Neural cell (in vitro differentiated cells): ENCODE data around the gene DSCAML1. TPM values are rescaled to one million over a fixed set of nuclear protein-coding genes. Genes with fewer than 3 reads are reported as not detected.

ENCODE experiments used
- H2AFZ ChIP-seq: fragments of 200-600, 300-800 bp; sonication (generic), shearing (Covaris generic); 2 replicates; pipeline ENCODE4 v1.6.0; 2014; ENCODE audit warnings: low read depth, mild to moderate bottlenecking, antibody characterized with exemption, low read length, moderate library complexity
- H3F3A ChIP-seq: fragments of 200-600 bp; shearing (Covaris generic); 2 replicates; pipeline ENCODE4 v1.6.1; 2016; ENCODE audit warnings: mild to moderate bottlenecking, moderate library complexity, mixed read lengths, antibody characterized with exemption, low read length; ENCODE audit not compliant: insufficient read depth, poor library complexity, severe bottlenecking
- H3K27ac ChIP-seq: fragments of 200-600, 300-800 bp; sonication (generic), shearing (Covaris generic); 2 replicates; pipeline ENCODE4 v1.5.1; 2014; ENCODE audit warnings: mild to moderate bottlenecking, low read length, moderate library complexity
- H3K27me3 ChIP-seq: fragments of 300-800, 200-600 bp; sonication (generic), shearing (Covaris generic); 2 replicates; pipeline ENCODE4 v1.6.0; 2014; ENCODE audit warnings: mild to moderate bottlenecking, low read depth, low read length, moderate library complexity; ENCODE audit not compliant: insufficient read depth
- H3K36me3 ChIP-seq: fragments of 300-800, 200-600 bp; sonication (generic), shearing (Covaris generic); 2 replicates; pipeline ENCODE4 v1.5.1; 2014; ENCODE audit warnings: mild to moderate bottlenecking, antibody characterized with exemption, low read length, moderate library complexity; ENCODE audit not compliant: insufficient read depth
- H3K4me2 ChIP-seq: fragments of 300-800, 200-600 bp; sonication (generic), shearing (Covaris generic); 2 replicates; pipeline ENCODE4 v1.6.0; 2014; ENCODE audit warnings: mild to moderate bottlenecking, low read length
- H3K4me3 ChIP-seq: fragments of 300-800, 200-600 bp; sonication (generic), shearing (Covaris generic); 2 replicates; pipeline ENCODE4 v1.5.1; 2014; ENCODE audit warnings: mild to moderate bottlenecking, low read length, moderate library complexity
- H3K79me2 ChIP-seq: fragments of 200-600 bp; shearing (Covaris generic); replicated peaks from 2 replicates; pipeline ENCODE4 v1.6.0; 2014; ENCODE audit warnings: mild to moderate bottlenecking, low read length, moderate library complexity; ENCODE audit not compliant: insufficient read depth
- H3K9ac ChIP-seq: fragments of 300-800, 200-600 bp; sonication (generic), shearing (Covaris generic); 2 replicates; pipeline ENCODE4 v1.6.1; 2016; ENCODE audit warnings: mild to moderate bottlenecking, low read length, mixed read lengths
- H3K9me2 ChIP-seq: fragments of 200-600 bp; shearing (Covaris generic); 2 replicates; pipeline ENCODE4 v1.6.1; 2016; ENCODE audit warnings: mild to moderate bottlenecking, low read length, mixed read lengths; ENCODE audit not compliant: insufficient read depth
- H3K9me3 ChIP-seq: fragments of 200-600, 300-800 bp; sonication (generic), shearing (Covaris generic); 2 replicates; pipeline ENCODE4 v1.6.1; 2016; ENCODE audit warnings: mild to moderate bottlenecking, mixed run types, low read length, moderate library complexity, mixed read lengths
- H4K20me1 ChIP-seq: fragments of 200-600 bp; shearing (Covaris generic); 2 replicates; pipeline ENCODE4 v1.6.1; 2016; ENCODE audit warnings: mild to moderate bottlenecking, mixed run types; ENCODE audit not compliant: insufficient read depth
- CTCF ChIP-seq: fragments of 450-650 bp; IDR thresholded peaks from 2 replicates; pipeline ENCODE4 v1.5.1; 2014; ENCODE audit warnings: antibody characterized with exemption, mild to moderate bottlenecking, moderate library complexity; ENCODE audit not compliant: poor library complexity, severe bottlenecking
- EP300 ChIP-seq: fragments of 450-650 bp; conservative IDR thresholded peaks from 2 replicates; pipeline ENCODE4 v1.6.1; 2014; ENCODE audit warnings: antibody characterized with exemption, mild to moderate bottlenecking, moderate library complexity; ENCODE audit not compliant: poor library complexity, severe bottlenecking
- EZH2 ChIP-seq: fragments of 200-600, 300-800 bp; shearing (Covaris generic), sonication (generic); IDR thresholded peaks from 2 replicates; pipeline ENCODE4 v1.6.1; 2014; ENCODE audit warnings: antibody characterized with exemption, low read length, borderline replicate concordance, mild to moderate bottlenecking; ENCODE audit not compliant: insufficient read depth, poor library complexity, severe bottlenecking
- MXI1 ChIP-seq: fragments of 450-650 bp; conservative IDR thresholded peaks from 2 replicates; pipeline ENCODE4 v1.6.1; 2014; ENCODE audit warnings: antibody characterized with exemption, mild to moderate bottlenecking; ENCODE audit not compliant: poor library complexity, severe bottlenecking
- POLR2AphosphoS5 ChIP-seq: IDR thresholded peaks from 2 replicates; pipeline ENCODE4 v1.6.1; 2012
- RAD21 ChIP-seq: fragments of 450-650 bp; conservative IDR thresholded peaks from 2 replicates; pipeline ENCODE4 v1.6.1; 2014; ENCODE audit warnings: antibody characterized with exemption, mild to moderate bottlenecking, moderate library complexity
- REST ChIP-seq: IDR thresholded peaks from 2 replicates; pipeline ENCODE4 v1.6.1; 2012; ENCODE audit warnings: borderline replicate concordance
- SMC3 ChIP-seq: fragments of 450-650 bp; conservative IDR thresholded peaks from 2 replicates; pipeline ENCODE4 v1.6.1; 2014; ENCODE audit warnings: antibody characterized with exemption, mild to moderate bottlenecking, moderate library complexity; ENCODE audit not compliant: poor library complexity
- TAF1 ChIP-seq: IDR thresholded peaks from 2 replicates; pipeline ENCODE4 v1.6.1; 2012; ENCODE audit warnings: low read depth
- polyA plus RNA-seq: library from polyadenylated mRNA; depleted of rRNA; stranded (reverse); fragments of >200 nt; gene quantifications from 2 replicates; pipeline ENCODE4 v1.2.3, GENCODE V29; 2014

DSCAML1 gene
- polyA plus RNA-seq, 1 donor from 2014 or later: 1.3 TPM

- no peaks in the 10 kb centered on the region for H3F3A ChIP-seq
- H3K9me3 ChIP-seq: no peaks in the 10 kb centered on the region
- H3K27me3 ChIP-seq: no peaks in the 10 kb centered on the region
- no peaks in the 10 kb centered on the region for H3K79me2 ChIP-seq
- no peak overlapping the region for H2AFZ ChIP-seq
- H3K36me3 ChIP-seq: no peaks in the 10 kb centered on the region
- TF ChIP-seq SMC3 (no peak), RAD21 (no peak), EZH2 (no peak), POLR2AphosphoS5 (no peak), MXI1 (no peak), CTCF (no peak), EP300 (no peak), TAF1 (no peak), REST (no peak)
- no peak overlapping the region for H3K4me2 ChIP-seq
- no peak overlapping the region for H3K4me3 ChIP-seq
- H3K9me2 ChIP-seq: no peaks in the 10 kb centered on the region
- H3K9ac ChIP-seq: no peak overlapping the region
- H3K27ac ChIP-seq: no peak overlapping the region
- H4K20me1 ChIP-seq: no peaks in the 10 kb centered on the region
These were observed 103.7 kb downstream of the DSCAML1 start for GRCh38 chr11:117693344-117693743.

- Histone ChIP-seq H3K27me3 (no peaks in the 10 kb centered on the region), H3K79me2 (no peaks in the 10 kb centered on the region), H3K4me2 (peak overlapping the region; percentile 10), H2AFZ (no peak overlapping the region), H3K9me2 (no peaks in the 10 kb centered on the region), H4K20me1 (no peaks in the 10 kb centered on the region), H3K9ac (no peak overlapping the region), H3K4me3 (no peak overlapping the region), H3K27ac (no peak overlapping the region), H3K9me3 (no peaks in the 10 kb centered on the region), H3F3A (no peaks in the 10 kb centered on the region), H3K36me3 (no peaks in the 10 kb centered on the region)
- no peak for TF ChIP-seq CTCF
- no peak for TF ChIP-seq RAD21
- TF ChIP-seq MXI1: no peak
- TF ChIP-seq REST: no peak
- TF ChIP-seq POLR2AphosphoS5: no peak
- no peak for TF ChIP-seq TAF1
- TF ChIP-seq EP300: no peak
- no peak for TF ChIP-seq EZH2
- TF ChIP-seq SMC3: no peak
These were observed 105.5 kb downstream of the DSCAML1 start for GRCh38 chr11:117691516-117691915.
